SU-DHL-6 (cell line): ENCODE measurements around the gene SCAPER.

Experiments used
- H2AFZ ChIP-seq: fragments of 200-600 bp; sonication (generic); 2 replicates; pipeline ENCODE4 v1.6.1; 2014; ENCODE audit warnings: low read depth, mild to moderate bottlenecking, moderate library complexity, mixed read lengths, antibody characterized with exemption, low read length; ENCODE audit not compliant: severe bottlenecking
- H3F3A ChIP-seq: fragments of 200-600 bp; shearing (Covaris generic); 2 replicates; pipeline ENCODE4 v1.6.0; 2016; ENCODE audit warnings: antibody characterized with exemption, mild to moderate bottlenecking; ENCODE audit not compliant: insufficient read depth
- H3K27ac ChIP-seq: fragments of 200-600 bp; sonication (generic); 2 replicates; pipeline ENCODE4 v1.5.1; 2016; ENCODE audit warnings: low read depth, mild to moderate bottlenecking, low read length, moderate library complexity, mixed read lengths
- H3K27me3 ChIP-seq: fragments of 200-600 bp; sonication (generic), shearing (Covaris generic); 2 replicates; pipeline ENCODE4 v1.6.0; 2014; ENCODE audit warnings: mild to moderate bottlenecking, low read length
- H3K36me3 ChIP-seq: fragments of 200-600 bp; sonication (generic); 2 replicates; pipeline ENCODE4 v1.6.1; 2014; ENCODE audit warnings: mild to moderate bottlenecking, low read length, mixed read lengths
- H3K4me2 ChIP-seq: fragments of 300-600, 200-600 bp; shearing (Covaris generic), sonication (generic); 2 replicates; pipeline ENCODE4 v1.6.0; 2014; ENCODE audit warnings: low read length, low read depth, mild to moderate bottlenecking; ENCODE audit not compliant: poor library complexity, severe bottlenecking
- H3K4me3 ChIP-seq: fragments of 200-600 bp; sonication (generic); 2 replicates; pipeline ENCODE4 v1.5.1; 2014; ENCODE audit warnings: antibody characterized with exemption, low read length, mild to moderate bottlenecking, mixed read lengths; ENCODE audit not compliant: insufficient read depth, poor library complexity, severe bottlenecking
- H3K79me2 ChIP-seq: fragments of 200-600 bp; sonication (generic); 2 replicates; pipeline ENCODE4 v1.6.1; 2014; ENCODE audit warnings: mild to moderate bottlenecking, low read length, moderate library complexity; ENCODE audit not compliant: insufficient read depth
- H3K9ac ChIP-seq: fragments of 200-600 bp; sonication (generic); 2 replicates; pipeline ENCODE4 v1.7.0; 2014; ENCODE audit warnings: mild to moderate bottlenecking, low read length
- H3K9me2 ChIP-seq: fragments of 200-600 bp; sonication (generic); replicated peaks from 2 replicates; pipeline ENCODE4 v1.6.1; 2014; ENCODE audit warnings: low read length; ENCODE audit not compliant: insufficient read depth
- H3K9me3 ChIP-seq: fragments of 200-600 bp; sonication (generic); 2 replicates; pipeline ENCODE4 v1.6.1; 2014; ENCODE audit warnings: low read length, mixed read lengths; ENCODE audit not compliant: insufficient read depth
- H4K20me1 ChIP-seq: fragments of 200-600 bp; sonication (generic); 2 replicates; pipeline ENCODE4 v1.6.1; 2014; ENCODE audit warnings: low read depth, mild to moderate bottlenecking, antibody characterized with exemption, low read length, moderate library complexity, mixed read lengths
- CTCF ChIP-seq: fragments of 200-600 bp; sonication (generic); IDR thresholded peaks from one replicate; pipeline ENCODE4 v1.5.1; 2017; ENCODE audit warnings: antibody characterized with exemption, mild to moderate bottlenecking, low read length, moderate library complexity; ENCODE audit not compliant: insufficient read depth, poor library complexity, severe bottlenecking
- EZH2phosphoT487 ChIP-seq: fragments of 200-600 bp; sonication (generic), shearing (Covaris generic); conservative IDR thresholded peaks from 2 replicates; pipeline ENCODE4 v1.6.1; 2018; ENCODE audit warnings: mild to moderate bottlenecking, antibody characterized with exemption, low read length, moderate library complexity, mixed read lengths

The SCAPER gene

GRCh38 chr15:76866008-76866407, 39.1 kb downstream of the SCAPER start:
- H3K9me2 ChIP-seq: no peaks in the 10 kb centered on the region
- H3K9ac ChIP-seq: no peak overlapping the region
- TF ChIP-seq CTCF (no peak), EZH2phosphoT487 (no peak)
- no peak overlapping the region for H3K27ac ChIP-seq
- H2AFZ ChIP-seq: no peak overlapping the region
- H3K9me3 ChIP-seq: no peaks in the 10 kb centered on the region
- no peaks in the 10 kb centered on the region for H3K27me3 ChIP-seq
- H3K4me3 ChIP-seq: no peak overlapping the region
- no peaks in the 10 kb centered on the region for H4K20me1 ChIP-seq
- H3K4me2 ChIP-seq: no peak overlapping the region
- no peaks in the 10 kb centered on the region for H3F3A ChIP-seq
- H3K79me2 ChIP-seq: no peaks in the 10 kb centered on the region
- no peaks in the 10 kb centered on the region for H3K36me3 ChIP-seq

DNA sequence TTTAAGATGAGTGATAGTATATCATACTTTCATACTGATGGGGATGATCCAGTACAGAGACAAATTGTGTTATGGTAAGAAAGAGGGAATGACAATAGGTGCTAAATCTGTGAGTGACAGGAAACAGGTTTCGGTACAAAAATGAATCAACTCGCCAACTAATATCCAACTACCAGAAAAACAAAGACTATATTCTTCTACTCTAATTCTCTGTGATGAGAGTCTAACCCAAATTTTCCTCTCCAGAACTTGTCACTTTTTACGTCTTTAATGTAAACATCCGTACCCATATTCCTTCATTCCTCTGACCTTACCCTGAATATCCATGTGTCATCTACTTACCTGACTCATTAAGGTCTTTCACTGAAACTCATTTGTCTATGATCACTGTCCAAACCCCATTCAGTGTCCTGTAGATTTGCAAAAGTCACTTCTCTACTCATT, 39.6 kb downstream of the SCAPER start:
- Histone ChIP-seq H3K9me2 (no peaks in the 10 kb centered on the region), H3K9ac (no peak overlapping the region), H3F3A (no peaks in the 10 kb centered on the region), H3K36me3 (no peaks in the 10 kb centered on the region), H3K4me3 (no peak overlapping the region), H3K27ac (no peak overlapping the region), H3K9me3 (no peaks in the 10 kb centered on the region), H2AFZ (no peak overlapping the region), H3K27me3 (no peaks in the 10 kb centered on the region), H4K20me1 (no peaks in the 10 kb centered on the region), H3K79me2 (no peaks in the 10 kb centered on the region), H3K4me2 (no peak overlapping the region)
- TF ChIP-seq EZH2phosphoT487 (no peak), CTCF (no peak)

- TF ChIP-seq CTCF: no peak
- TF ChIP-seq EZH2phosphoT487: no peak
- Histone ChIP-seq H3K79me2 (no peaks in the 10 kb centered on the region), H3K27me3 (no peaks in the 10 kb centered on the region), H3K9me2 (no peaks in the 10 kb centered on the region), H3K4me3 (no peak overlapping the region), H3K27ac (no peak overlapping the region), H3K9ac (no peak overlapping the region), H3K9me3 (no peaks in the 10 kb centered on the region), H3K36me3 (no peaks in the 10 kb centered on the region), H2AFZ (no peak overlapping the region), H4K20me1 (no peaks in the 10 kb centered on the region), H3K4me2 (no peak overlapping the region), H3F3A (no peaks in the 10 kb centered on the region)
Measured at GRCh38 chr15:76864586-76864985, 40.6 kb downstream of the SCAPER start.
